Esophagus muscularis mucosa (tissue), 4 donors: ENCODE results near the gene PNPLA6. TPM values are rescaled to one million over a fixed set of nuclear protein-coding genes. Genes with fewer than 3 reads are reported as not detected.

Experiments used
- DNase-seq: peaks from one replicate; pipeline ENCODE4 v3.0.0-alpha.2; 2017; ENCODE audit errors: extremely low spot score
- H3K27ac ChIP-seq, 4 donors: fragments of 200-600 bp; sonication (generic); replicated peaks in 1 of 4; 1 replicate in 3 of 4; 2 replicates in 1 of 4; pipeline ENCODE4 v1.5.1; 2016 to 2019; ENCODE audit warnings: mild to moderate bottlenecking in 1 of 4
- H3K27me3 ChIP-seq, 4 donors: fragments of 200-600 bp; sonication (generic); one replicate each; pipeline versions ENCODE4 v1.5.1 to v1.6.0; 2016 to 2019
- H3K36me3 ChIP-seq, 4 donors: fragments of 200-600 bp; sonication (generic); one replicate each; pipeline ENCODE4 v1.5.1; 2016 to 2019
- H3K4me1 ChIP-seq, 4 donors: fragments of 200-600 bp; sonication (generic); one replicate each; pipeline ENCODE4 v1.5.1; 2016 to 2019
- H3K4me3 ChIP-seq, 4 donors: fragments of 200-600 bp; sonication (generic); 1 replicate in 2 of 4; 2 replicates in 2 of 4; pipeline ENCODE4 v1.5.1; 2016 to 2019; ENCODE audit warnings: mild to moderate bottlenecking in 4 of 4, moderate library complexity in 1 of 4
- H3K9me3 ChIP-seq, 4 donors: fragments of 200-600 bp; sonication (generic); 1 replicate in 3 of 4; 2 replicates in 1 of 4; pipeline ENCODE4 v1.5.1; 2016 to 2019
- EP300 ChIP-seq: sonication (generic); formaldehyde crosslinking; IDR thresholded peaks from one replicate; pipeline ENCODE4 v1.6.1; 2017; ENCODE audit warnings: antibody characterized with exemption
- POLR2A ChIP-seq: fragments of 450-650 bp; IDR thresholded peaks from one replicate; pipeline ENCODE4 v1.6.1; 2017; ENCODE audit warnings: antibody characterized with exemption, moderate library complexity, mild to moderate bottlenecking, low read depth
- POLR2AphosphoS5 ChIP-seq, 2 donors: sonication (generic); formaldehyde crosslinking; IDR thresholded peaks; one replicate each; pipeline ENCODE4 v1.6.1; 2017; ENCODE audit warnings: antibody characterized with exemption in 2 of 2
- WGBS: methylation state at CpG from one replicate; pipeline ENCODE4 v1.1.5; 2018; 5-methylcytosine and 5-hydroxymethylcytosine counted together
- intact Hi-C: fragments of 100-400 bp; cut with DNase I; formaldehyde crosslinking; loops from one replicate; pipeline ENCODE4 v1.15.1; 2023
- total RNA-seq, 4 donors: library from RNA; depleted of rRNA; stranded (reverse); fragments of >200 nt; gene quantifications; one replicate each; pipeline versions ENCODE4 v1.1.0 to v1.2.1, GENCODE V29; 2016
- TF ChIP-seq, protein P1 (sequence below), 3 experiments: fragments of 200-600 bp in 2 of 3; fragments of 450-650 bp in 1 of 3; sonication (generic) in 2 of 3; IDR thresholded peaks; one replicate each; pipeline ENCODE4 v1.5.1; 2017 to 2019; ENCODE audit warnings: antibody characterized with exemption in 3 of 3, mild to moderate bottlenecking in 2 of 3, moderate library complexity in 1 of 3

Gene PNPLA6
- total RNA-seq, 4 donors from 2014 or later: 58.1 to 156 (median 85.7) TPM

DNA sequence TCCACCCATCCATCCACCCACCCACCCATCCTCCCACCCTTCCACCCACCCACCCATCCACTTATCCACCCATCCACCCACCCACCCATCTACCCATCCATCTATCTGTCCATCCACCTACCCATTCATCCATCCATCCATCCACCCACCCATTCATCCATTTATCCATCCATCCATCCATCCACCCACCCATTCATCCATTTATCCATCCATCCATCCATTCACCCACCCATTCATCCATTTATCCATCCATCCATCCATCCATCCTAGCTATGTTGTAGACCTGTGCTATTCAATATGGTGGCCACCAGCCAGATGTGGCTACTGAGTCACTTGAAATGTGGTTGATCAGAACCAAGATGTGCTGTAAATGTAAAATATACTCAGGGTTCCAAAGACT, 65.2 kb downstream of the PNPLA6 start:
- no peak for DNase-seq
- Histone ChIP-seq H3K4me1 (peaks cover 0 to 12% (median 8%) of the 10 kb centered on the region in 4 donors), H3K9me3 (no peaks in the 10 kb centered on the region), H3K36me3 (no peaks in the 10 kb centered on the region), H3K4me3 (no peak overlapping the region), H3K27ac (no peak overlapping the region), H3K27me3 (peaks cover 4 to 85% (median 12%) of the 10 kb centered on the region in 4 donors)
- TF ChIP-seq EP300 (no peak), POLR2AphosphoS5 (IDR thresholded peaks at IDR 0.05) (no peak), POLR2A (no peak)
- TF ChIP-seq, protein P1, sequence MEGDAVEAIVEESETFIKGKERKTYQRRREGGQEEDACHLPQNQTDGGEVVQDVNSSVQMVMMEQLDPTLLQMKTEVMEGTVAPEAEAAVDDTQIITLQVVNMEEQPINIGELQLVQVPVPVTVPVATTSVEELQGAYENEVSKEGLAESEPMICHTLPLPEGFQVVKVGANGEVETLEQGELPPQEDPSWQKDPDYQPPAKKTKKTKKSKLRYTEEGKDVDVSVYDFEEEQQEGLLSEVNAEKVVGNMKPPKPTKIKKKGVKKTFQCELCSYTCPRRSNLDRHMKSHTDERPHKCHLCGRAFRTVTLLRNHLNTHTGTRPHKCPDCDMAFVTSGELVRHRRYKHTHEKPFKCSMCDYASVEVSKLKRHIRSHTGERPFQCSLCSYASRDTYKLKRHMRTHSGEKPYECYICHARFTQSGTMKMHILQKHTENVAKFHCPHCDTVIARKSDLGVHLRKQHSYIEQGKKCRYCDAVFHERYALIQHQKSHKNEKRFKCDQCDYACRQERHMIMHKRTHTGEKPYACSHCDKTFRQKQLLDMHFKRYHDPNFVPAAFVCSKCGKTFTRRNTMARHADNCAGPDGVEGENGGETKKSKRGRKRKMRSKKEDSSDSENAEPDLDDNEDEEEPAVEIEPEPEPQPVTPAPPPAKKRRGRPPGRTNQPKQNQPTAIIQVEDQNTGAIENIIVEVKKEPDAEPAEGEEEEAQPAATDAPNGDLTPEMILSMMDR (IDR thresholded peaks at IDR 0.05): no peak
- intact Hi-C loops: no loop called here

DNA sequence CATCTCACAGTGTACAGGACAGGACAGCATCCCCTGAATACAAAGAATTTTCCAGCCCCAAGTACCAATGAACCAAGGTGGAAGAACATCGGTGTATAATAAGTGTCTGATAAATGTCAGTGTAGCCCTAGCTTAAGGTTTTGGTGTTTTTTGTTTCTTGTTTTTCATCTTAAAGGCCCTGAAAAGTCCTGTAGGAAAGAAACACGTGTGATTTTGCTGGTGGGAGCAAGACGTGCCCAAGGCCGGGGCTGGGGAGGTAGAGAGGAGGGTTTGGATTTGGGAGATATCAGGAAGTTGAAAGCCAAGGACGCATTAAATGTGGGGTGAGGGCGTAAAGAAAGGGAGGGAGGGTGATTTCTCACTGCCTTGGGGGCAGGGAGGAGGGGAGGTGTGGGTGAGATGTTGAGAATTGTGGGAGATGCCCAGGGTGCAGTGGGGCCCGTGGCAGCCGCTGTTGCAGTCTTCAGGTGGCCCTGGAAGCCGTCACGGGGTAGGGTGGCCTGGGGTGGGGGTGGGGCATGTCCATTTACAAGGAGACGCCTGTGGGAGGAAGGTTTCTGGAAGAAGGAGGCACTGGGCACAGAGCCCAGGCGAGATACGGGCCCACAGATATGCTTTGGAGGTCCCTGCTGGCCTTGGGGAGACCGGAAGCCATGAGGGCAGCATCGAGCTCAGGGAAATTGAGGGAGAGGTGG, 66.9 kb downstream of the PNPLA6 start:
- intact Hi-C loops: no loop called here
- Histone ChIP-seq H3K27me3 (peaks cover 0 to 86% (median under 1%) of the 10 kb centered on the region in 4 donors), H3K9me3 (no peaks in the 10 kb centered on the region), H3K27ac (no peak overlapping the region), H3K36me3 (no peaks in the 10 kb centered on the region), H3K4me3 (no peak overlapping the region), H3K4me1 (no peaks in the 10 kb centered on the region)
- TF ChIP-seq EP300: no peak
- TF ChIP-seq, protein P1 (IDR thresholded peaks at IDR 0.05): no peak
- TF ChIP-seq POLR2AphosphoS5 (IDR thresholded peaks at IDR 0.05): no peak
- TF ChIP-seq POLR2A: no peak
- DNase-seq: no peak
- WGBS: 47% methylated on average over 12 of the region's 15 CpGs

DNA sequence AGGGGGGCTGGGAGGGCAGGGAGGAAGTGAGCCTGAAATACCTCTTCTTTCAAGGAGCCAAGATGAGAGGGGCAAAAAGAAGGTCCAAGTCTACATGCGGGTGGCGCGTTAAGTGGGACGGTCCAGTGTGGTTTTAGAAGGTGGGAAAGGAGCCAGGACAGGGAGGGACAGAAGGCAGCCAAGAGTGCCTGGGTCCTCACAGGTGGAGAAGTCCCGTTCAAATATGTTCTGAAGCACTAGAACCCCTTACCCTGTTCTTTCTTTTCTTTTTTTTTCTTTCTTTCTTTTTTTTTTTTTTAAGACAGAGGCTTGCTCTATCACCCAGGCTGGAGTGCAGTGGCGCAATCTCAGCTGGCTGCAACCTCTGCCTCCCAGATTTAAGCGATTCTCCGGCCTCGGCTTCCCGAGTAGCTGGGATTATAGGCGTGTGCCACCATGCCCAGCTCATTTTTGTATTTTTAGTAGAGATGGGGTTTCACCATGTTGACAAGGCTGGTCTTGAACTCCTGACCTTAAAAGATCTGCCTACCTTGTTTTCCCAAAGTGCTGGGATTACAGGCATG, 67.5 kb downstream of the PNPLA6 start:
- no peaks in the 10 kb centered on the region for H3K4me1 ChIP-seq
- TF ChIP-seq, protein P1 (IDR thresholded peaks at IDR 0.05): no peak
- TF ChIP-seq EP300: no peak
- TF ChIP-seq POLR2A: no peak
- TF ChIP-seq POLR2AphosphoS5 (IDR thresholded peaks at IDR 0.05): no peak
- no peaks in the 10 kb centered on the region for H3K9me3 ChIP-seq
- H3K4me3 ChIP-seq: no peak overlapping the region
- H3K27me3 ChIP-seq: peaks cover 0 to 86% (median 0%) of the 10 kb centered on the region in 4 donors
- intact Hi-C loops: no loop called here
- H3K36me3 ChIP-seq: no peaks in the 10 kb centered on the region
- 87% methylated on average over 11 of the region's 11 CpGs for WGBS
- no peak for DNase-seq
- no peak overlapping the region for H3K27ac ChIP-seq

DNA sequence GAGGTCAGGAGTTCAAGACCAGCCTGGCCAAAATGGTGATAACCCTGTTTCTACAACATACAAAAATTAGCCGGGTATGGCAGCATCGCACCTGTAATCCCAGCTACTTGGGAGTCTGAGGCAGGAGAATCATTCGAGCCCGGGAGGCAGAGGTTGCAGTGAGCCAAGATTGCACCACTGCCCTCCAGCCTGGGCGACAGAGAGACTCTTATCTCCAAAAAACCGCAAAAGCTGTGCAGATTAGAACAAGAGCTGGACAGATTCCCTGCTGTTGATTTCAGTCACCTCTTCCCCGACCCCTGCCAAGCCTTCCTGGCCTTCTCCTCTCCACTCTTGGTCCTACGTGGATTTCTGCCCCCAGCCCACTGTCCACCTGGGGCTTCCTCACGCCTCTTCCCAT, 68.4 kb downstream of the PNPLA6 start:
- DNase-seq: no peak
- WGBS: 81% methylated on average over 9 of the region's 9 CpGs
- H3K9me3 ChIP-seq: no peaks in the 10 kb centered on the region

More for the DNA sequence above, 68.4 kb downstream of the PNPLA6 start:
- H3K4me1 ChIP-seq: no peaks in the 10 kb centered on the region
- intact Hi-C loops: no loop called here
- peaks cover 0 to 77% (median 0%) of the 10 kb centered on the region in 4 donors for H3K27me3 ChIP-seq
- H3K4me3 ChIP-seq: no peak overlapping the region
- no peaks in the 10 kb centered on the region for H3K36me3 ChIP-seq
- TF ChIP-seq POLR2A: no peak
- TF ChIP-seq EP300: no peak
- TF ChIP-seq, protein P1 (IDR thresholded peaks at IDR 0.05): no peak
- no peak for TF ChIP-seq POLR2AphosphoS5 (IDR thresholded peaks at IDR 0.05)
- no peak overlapping the region for H3K27ac ChIP-seq
